ENCODE measurements around the gene C19orf85.

DNA sequence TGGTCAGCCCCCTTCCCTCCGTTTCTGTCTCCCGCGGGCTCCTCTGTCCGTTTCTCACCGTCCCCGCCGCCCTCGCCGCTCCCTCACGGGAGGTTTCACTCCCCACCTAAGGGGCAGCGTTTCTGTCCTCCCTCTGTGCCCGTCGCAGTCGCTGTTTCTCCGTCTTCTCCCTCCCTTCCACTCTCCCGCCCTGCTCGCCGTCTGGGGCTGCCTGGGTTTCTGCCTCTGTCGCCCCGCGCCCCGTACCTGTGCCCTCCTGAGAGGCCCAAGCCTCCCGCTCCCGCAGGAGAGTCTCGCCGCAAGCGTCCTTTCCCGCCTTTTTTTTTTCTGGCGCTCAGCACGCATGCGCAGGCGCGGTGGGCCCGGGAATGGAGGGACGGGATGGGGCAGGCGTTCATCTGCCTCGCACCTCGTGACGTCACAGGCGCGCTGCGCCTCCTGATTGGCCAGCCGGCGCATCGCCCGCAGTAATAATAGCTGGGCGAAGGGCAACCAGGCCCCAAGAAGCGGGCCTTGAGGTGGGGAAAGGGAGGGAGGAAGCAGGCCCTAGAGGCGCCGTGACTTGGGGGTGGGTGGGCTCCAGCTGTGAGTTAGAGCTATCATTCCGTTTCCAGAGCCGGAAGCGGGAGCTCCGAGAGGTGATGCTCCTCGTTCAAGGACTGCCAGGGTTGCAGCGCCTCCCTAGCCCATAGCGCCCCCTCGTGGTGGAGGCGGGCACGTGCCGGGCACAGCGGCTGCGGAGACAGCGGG is 39.1 kb upstream of the C19orf85 start:
- TF ChIP-seq, protein P1, sequence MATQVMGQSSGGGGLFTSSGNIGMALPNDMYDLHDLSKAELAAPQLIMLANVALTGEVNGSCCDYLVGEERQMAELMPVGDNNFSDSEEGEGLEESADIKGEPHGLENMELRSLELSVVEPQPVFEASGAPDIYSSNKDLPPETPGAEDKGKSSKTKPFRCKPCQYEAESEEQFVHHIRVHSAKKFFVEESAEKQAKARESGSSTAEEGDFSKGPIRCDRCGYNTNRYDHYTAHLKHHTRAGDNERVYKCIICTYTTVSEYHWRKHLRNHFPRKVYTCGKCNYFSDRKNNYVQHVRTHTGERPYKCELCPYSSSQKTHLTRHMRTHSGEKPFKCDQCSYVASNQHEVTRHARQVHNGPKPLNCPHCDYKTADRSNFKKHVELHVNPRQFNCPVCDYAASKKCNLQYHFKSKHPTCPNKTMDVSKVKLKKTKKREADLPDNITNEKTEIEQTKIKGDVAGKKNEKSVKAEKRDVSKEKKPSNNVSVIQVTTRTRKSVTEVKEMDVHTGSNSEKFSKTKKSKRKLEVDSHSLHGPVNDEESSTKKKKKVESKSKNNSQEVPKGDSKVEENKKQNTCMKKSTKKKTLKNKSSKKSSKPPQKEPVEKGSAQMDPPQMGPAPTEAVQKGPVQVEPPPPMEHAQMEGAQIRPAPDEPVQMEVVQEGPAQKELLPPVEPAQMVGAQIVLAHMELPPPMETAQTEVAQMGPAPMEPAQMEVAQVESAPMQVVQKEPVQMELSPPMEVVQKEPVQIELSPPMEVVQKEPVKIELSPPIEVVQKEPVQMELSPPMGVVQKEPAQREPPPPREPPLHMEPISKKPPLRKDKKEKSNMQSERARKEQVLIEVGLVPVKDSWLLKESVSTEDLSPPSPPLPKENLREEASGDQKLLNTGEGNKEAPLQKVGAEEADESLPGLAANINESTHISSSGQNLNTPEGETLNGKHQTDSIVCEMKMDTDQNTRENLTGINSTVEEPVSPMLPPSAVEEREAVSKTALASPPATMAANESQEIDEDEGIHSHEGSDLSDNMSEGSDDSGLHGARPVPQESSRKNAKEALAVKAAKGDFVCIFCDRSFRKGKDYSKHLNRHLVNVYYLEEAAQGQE (IDR thresholded peaks at IDR 0.05): no peak
- TF ChIP-seq, protein P2, sequence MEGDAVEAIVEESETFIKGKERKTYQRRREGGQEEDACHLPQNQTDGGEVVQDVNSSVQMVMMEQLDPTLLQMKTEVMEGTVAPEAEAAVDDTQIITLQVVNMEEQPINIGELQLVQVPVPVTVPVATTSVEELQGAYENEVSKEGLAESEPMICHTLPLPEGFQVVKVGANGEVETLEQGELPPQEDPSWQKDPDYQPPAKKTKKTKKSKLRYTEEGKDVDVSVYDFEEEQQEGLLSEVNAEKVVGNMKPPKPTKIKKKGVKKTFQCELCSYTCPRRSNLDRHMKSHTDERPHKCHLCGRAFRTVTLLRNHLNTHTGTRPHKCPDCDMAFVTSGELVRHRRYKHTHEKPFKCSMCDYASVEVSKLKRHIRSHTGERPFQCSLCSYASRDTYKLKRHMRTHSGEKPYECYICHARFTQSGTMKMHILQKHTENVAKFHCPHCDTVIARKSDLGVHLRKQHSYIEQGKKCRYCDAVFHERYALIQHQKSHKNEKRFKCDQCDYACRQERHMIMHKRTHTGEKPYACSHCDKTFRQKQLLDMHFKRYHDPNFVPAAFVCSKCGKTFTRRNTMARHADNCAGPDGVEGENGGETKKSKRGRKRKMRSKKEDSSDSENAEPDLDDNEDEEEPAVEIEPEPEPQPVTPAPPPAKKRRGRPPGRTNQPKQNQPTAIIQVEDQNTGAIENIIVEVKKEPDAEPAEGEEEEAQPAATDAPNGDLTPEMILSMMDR (IDR thresholded peaks at IDR 0.05; ENCODE audit: low read depth, low read length, missing input control): peak; percentile 84
- TF ChIP-seq, protein P3, sequence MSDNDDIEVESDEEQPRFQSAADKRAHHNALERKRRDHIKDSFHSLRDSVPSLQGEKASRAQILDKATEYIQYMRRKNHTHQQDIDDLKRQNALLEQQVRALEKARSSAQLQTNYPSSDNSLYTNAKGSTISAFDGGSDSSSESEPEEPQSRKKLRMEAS (IDR thresholded peaks at IDR 0.05): no peak
- TF ChIP-seq RAD21 (IDR thresholded peaks at IDR 0.05): peak; percentile 80 to 93
- no peak for TF ChIP-seq GABPA (IDR thresholded peaks at IDR 0.05 in 1 of 2, conservative IDR thresholded peaks at IDR 0.05 in 1 of 2)
- no peak for TF ChIP-seq RXRA (IDR thresholded peaks at IDR 0.05)
- TF ChIP-seq, protein P4, sequence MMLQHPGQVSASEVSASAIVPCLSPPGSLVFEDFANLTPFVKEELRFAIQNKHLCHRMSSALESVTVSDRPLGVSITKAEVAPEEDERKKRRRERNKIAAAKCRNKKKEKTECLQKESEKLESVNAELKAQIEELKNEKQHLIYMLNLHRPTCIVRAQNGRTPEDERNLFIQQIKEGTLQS (IDR thresholded peaks at IDR 0.05): no peak
- TF ChIP-seq EGR1 (IDR thresholded peaks at IDR 0.05; ENCODE audit: low read depth in 2 of 2): no peak
- no peak for TF ChIP-seq YY1 (IDR thresholded peaks at IDR 0.05)
- TF ChIP-seq JUND (IDR thresholded peaks at IDR 0.05): no peak
- no peak for TF ChIP-seq TAF1 (conservative IDR thresholded peaks at IDR 0.05)
- TF ChIP-seq, protein P5, sequence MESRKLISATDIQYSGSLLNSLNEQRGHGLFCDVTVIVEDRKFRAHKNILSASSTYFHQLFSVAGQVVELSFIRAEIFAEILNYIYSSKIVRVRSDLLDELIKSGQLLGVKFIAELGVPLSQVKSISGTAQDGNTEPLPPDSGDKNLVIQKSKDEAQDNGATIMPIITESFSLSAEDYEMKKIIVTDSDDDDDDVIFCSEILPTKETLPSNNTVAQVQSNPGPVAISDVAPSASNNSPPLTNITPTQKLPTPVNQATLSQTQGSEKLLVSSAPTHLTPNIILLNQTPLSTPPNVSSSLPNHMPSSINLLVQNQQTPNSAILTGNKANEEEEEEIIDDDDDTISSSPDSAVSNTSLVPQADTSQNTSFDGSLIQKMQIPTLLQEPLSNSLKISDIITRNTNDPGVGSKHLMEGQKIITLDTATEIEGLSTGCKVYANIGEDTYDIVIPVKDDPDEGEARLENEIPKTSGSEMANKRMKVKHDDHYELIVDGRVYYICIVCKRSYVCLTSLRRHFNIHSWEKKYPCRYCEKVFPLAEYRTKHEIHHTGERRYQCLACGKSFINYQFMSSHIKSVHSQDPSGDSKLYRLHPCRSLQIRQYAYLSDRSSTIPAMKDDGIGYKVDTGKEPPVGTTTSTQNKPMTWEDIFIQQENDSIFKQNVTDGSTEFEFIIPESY (IDR thresholded peaks at IDR 0.05): no peak
- no peak for TF ChIP-seq FOXA2 (IDR thresholded peaks at IDR 0.05)

Measured in liver (tissue), 3 donors.